Measurements from ENCODE around the gene JTB.

The JTB gene

DNA sequence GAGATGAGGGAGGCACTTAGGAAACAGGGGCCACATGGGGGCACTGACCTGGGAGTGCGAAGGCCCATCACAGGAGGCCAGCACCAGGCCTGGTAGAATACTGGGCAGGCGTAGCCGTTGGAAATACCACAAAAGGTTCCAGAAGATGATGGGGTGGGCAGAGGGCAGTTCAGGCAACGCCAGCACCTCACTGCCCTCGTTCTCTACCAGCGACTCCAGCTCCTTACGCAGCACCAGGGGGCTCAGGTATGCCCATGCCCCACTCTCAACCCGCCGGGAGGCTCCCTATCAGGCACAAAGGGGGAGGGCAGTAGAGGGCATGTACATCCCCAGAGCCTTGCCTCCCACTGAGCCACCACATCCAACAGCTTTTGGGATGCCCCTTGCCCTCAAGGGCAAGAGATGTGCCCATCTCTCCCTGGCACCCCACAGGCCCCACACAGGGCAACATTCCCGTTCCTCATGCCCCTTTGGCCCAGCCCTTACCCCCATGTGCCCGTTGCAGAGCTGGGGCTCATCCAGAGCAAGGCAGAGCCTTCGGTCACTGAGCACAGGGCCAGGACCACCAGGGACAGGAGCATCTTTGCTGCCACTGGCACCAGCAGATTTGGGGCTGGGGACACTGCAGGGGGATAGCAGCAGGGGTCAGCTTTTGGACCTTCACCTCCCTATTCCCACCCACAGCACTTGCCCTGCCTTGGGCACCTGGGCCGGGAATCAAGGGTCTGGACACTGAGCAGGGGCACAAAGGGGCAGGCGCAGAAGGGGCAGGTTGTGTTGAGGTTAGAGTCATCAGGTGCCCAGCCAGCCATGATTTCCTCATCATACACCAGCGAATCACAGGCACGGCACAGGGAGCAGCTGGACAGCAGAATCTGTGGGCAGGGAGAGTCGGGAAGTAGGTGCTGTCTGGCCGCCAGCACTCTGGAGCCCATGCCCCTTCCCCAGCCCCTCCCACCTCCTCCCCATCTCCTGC, 45.0 kb downstream of the JTB start:
- DNase-seq (ENCODE audit: low spot score), result no peak

DNA sequence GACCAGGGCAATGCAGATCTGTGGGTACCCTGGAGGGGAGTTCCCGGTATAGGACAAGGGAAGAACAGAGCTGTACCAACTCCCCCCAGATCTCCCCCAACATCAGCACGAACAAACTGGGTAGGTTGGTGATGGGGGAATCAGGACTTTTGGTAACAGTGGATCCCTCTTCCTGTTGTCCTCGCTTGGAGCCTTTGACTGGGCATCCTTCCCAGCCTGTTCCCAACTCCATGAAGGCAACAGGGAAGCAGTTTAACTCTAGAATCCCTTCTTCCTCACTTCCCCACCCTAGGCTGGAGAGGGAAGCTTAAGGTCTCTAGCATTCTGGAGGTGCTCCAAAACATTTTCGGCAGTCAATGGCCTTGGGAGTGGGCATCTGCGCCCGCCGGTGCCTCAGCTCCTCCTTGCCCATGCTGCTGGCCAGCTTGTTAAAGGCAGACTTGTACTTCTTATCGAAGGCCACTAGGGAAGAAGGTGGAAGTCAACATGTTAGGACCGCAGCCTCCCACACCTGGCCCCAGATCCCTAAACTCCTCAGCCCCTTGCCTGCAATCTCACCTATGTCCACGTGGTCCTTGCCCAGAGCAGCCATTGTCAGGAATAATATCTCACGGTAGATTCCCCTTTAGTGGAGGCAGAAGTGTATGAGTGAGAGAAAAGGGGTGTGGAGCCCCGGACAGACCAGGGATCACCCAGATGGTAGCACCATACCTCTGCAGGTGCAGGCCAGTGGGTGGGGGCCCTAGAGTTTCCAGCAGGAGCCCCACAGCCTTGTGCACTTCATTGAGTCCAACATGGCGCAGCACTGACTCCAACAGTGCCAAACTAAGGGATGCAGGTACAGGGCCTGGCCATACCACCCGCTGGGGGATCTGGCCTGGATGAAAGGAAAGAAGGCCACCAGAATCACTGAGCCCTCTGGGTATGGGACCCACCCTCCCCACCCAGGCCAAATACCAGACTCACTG, 47.2 kb downstream of the JTB start:
- DNase-seq (ENCODE audit: low spot score), result no peak

- DNase-seq (ENCODE audit: low spot score), result no peak
These were observed 48.0 kb downstream of the JTB start for GRCh38 chr1:153929426-153929825.

- DNase-seq (ENCODE audit: low spot score), result no peak
These were observed 48.6 kb downstream of the JTB start for GRCh38 chr1:153928791-153929341.

DNA sequence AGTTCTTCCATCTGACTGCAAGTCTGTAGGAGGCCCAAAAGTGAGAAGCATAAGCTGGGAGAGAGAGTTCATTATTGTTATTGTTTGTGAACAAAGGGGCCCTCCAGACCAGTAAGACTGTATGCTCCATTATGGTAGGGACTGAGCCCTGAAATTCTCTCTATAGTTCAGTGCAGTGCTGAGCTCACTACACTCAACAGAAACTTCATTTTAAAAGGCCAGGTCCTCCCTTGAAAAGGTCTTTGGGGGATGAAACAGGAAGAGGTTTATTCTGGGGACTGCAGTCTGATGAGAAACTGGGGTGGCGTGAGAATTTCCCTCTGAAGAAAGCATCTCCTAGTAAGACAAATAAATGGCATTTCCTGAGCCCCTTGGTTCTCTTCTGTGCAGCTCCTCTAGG, 49.2 kb downstream of the JTB start:
- DNase-seq (ENCODE audit: low spot score), result no peak

DNA sequence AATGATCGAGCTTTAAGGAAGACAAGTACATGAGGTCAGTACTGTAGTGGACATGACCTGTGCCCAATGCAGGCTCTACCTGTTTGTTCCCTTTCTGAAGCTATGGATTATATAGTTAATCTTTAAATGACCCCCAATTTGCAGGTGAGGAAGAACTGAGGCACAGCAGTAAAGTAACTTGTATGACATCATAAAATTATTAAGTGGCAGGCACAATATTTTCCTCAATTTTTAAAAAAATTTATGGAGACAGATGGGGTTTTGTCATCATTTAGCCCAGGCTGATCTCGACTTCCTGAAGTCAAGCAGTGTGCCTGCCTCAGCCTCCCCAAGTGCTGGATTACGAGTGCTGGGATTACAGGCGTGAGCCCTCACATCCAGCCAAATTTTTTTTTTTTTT, 51.1 kb downstream of the JTB start:
- DNase-seq (ENCODE audit: low spot score), result no peak
